WTC11 (cell line): ENCODE data around the gene VGF.

Experiments
- CTCF ChIP-seq: fragments of 200-600 bp; IDR thresholded peaks from 2 replicates; pipeline ENCODE4 v1.8.0; 2022; ENCODE audit warnings: antibody characterized with exemption
- GABPB1 ChIP-seq: sonication (generic); formaldehyde crosslinking; IDR thresholded peaks from 2 replicates; pipeline ENCODE4 v1.8.1; 2023; ENCODE audit warnings: mild to moderate bottlenecking, missing genetic modification reagents
- NFYB ChIP-seq: sonication (generic); formaldehyde crosslinking; conservative IDR thresholded peaks from 2 replicates; pipeline ENCODE4 v1.8.0; 2022; ENCODE audit warnings: low read depth, missing genetic modification reagents
- NR1H2 ChIP-seq: sonication (generic); formaldehyde crosslinking; IDR thresholded peaks from 2 replicates; pipeline ENCODE4 v1.9.0; 2021; ENCODE audit warnings: mild to moderate bottlenecking, moderate library complexity, missing genetic modification reagents
- TCF7 ChIP-seq: sonication (generic); formaldehyde crosslinking; IDR thresholded peaks from 2 replicates; pipeline ENCODE4 v1.8.0; 2022; ENCODE audit warnings: mild to moderate bottlenecking, low read depth, missing genetic modification reagents, moderate library complexity
- TF ChIP-seq, protein P1 (sequence below): sonication (generic); formaldehyde crosslinking; conservative IDR thresholded peaks from 2 replicates; pipeline ENCODE4 v1.8.1; 2022; ENCODE audit warnings: mild to moderate bottlenecking, missing genetic modification reagents
- TF ChIP-seq, protein P2 (sequence below): sonication (generic); formaldehyde crosslinking; conservative IDR thresholded peaks from 2 replicates; pipeline ENCODE4 v1.8.1; 2023; ENCODE audit warnings: mild to moderate bottlenecking, low read depth, missing genetic modification reagents, moderate library complexity

- TF ChIP-seq, protein P1, sequence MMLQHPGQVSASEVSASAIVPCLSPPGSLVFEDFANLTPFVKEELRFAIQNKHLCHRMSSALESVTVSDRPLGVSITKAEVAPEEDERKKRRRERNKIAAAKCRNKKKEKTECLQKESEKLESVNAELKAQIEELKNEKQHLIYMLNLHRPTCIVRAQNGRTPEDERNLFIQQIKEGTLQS (CRISPR knock-in tag), result no peak
- TF ChIP-seq CTCF, result no peak
- peak; percentile 70 for TF ChIP-seq GABPB1 (CRISPR knock-in tag)
- TF ChIP-seq NR1H2 (CRISPR knock-in tag), result no peak
- TF ChIP-seq, protein P2, sequence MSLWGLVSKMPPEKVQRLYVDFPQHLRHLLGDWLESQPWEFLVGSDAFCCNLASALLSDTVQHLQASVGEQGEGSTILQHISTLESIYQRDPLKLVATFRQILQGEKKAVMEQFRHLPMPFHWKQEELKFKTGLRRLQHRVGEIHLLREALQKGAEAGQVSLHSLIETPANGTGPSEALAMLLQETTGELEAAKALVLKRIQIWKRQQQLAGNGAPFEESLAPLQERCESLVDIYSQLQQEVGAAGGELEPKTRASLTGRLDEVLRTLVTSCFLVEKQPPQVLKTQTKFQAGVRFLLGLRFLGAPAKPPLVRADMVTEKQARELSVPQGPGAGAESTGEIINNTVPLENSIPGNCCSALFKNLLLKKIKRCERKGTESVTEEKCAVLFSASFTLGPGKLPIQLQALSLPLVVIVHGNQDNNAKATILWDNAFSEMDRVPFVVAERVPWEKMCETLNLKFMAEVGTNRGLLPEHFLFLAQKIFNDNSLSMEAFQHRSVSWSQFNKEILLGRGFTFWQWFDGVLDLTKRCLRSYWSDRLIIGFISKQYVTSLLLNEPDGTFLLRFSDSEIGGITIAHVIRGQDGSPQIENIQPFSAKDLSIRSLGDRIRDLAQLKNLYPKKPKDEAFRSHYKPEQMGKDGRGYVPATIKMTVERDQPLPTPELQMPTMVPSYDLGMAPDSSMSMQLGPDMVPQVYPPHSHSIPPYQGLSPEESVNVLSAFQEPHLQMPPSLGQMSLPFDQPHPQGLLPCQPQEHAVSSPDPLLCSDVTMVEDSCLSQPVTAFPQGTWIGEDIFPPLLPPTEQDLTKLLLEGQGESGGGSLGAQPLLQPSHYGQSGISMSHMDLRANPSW, result no peak
- no peak for TF ChIP-seq TCF7
- no peak for TF ChIP-seq NFYB (CRISPR knock-in tag)
Measured at GRCh38 chr7:101126651-101127459, 38.5 kb downstream of the VGF start, which contains the start of gene SERPINE1.
